NCI-H446 treated with DMSO at 0.1 percent for 48 hours (cell line): ENCODE data around the gene SCNN1A.

Experiments
- DNase-seq: peaks from one replicate; lab custom pipeline; 2025; lab: John Stamatoyannopoulos, UW

SCNN1A gene

GRCh38 chr12:6317693-6318439, 57.5 kb downstream of the SCNN1A start:
- no peak for DNase-seq

- no peak for DNase-seq
Measured at GRCh38 chr12:6316921-6317692, 58.3 kb downstream of the SCNN1A start.

DNA sequence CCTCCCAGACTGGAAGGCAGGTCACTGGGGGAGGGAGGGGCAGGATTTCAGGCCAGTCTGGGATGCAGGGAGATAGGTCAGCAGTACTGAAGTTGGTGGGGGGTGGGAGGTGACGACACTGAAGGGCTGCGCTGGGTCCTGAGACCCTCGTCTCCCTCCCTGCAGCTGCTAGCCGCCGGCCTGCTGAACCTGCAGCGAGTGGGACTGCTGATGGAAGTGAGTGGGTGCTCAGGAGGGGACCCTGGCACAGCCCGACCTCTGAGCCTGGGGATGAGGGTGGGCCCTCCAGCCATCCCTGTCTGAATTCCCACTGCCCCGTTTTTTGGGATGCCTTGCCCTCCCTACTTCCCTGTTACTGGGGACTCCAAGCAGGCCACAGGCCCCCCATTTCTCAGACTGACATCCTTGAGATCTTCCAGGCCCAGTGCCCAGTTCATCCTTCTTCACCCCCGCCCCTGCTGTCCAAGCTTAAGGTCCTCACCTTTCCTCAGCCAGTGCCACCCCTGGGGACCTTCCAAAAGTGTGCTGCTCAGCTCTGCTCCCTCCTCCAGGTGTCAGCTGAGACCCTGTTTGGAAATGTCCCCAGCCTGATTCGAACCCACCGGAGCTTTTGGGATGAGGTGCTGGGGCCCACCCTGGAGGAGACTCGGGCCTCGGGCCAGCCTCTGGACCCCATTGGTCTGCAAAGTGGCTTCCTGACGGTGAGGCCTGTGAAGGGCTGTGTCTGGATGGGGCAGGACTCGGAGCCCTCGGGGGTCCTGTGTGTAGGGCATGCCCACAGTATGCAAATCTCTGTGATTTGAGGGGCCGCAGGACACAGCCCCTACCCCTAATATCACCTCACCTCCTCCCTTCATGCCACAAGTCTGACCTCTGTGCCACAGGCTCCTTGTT, 59.4 kb downstream of the SCNN1A start:
- DNase-seq, result no peak

- DNase-seq, result no peak
Measured at GRCh38 chr12:6315184-6315583, 60.2 kb downstream of the SCNN1A start.

- no peak for DNase-seq
Measured at GRCh38 chr12:6314776-6315175, 60.6 kb downstream of the SCNN1A start.

GRCh38 chr12:6313326-6313940, 61.9 kb downstream of the SCNN1A start:
- no peak for DNase-seq

GRCh38 chr12:6312529-6313325, 62.6 kb downstream of the SCNN1A start:
- DNase-seq, result no peak

GRCh38 chr12:6311822-6312528, 63.4 kb downstream of the SCNN1A start:
- no peak for DNase-seq

DNA sequence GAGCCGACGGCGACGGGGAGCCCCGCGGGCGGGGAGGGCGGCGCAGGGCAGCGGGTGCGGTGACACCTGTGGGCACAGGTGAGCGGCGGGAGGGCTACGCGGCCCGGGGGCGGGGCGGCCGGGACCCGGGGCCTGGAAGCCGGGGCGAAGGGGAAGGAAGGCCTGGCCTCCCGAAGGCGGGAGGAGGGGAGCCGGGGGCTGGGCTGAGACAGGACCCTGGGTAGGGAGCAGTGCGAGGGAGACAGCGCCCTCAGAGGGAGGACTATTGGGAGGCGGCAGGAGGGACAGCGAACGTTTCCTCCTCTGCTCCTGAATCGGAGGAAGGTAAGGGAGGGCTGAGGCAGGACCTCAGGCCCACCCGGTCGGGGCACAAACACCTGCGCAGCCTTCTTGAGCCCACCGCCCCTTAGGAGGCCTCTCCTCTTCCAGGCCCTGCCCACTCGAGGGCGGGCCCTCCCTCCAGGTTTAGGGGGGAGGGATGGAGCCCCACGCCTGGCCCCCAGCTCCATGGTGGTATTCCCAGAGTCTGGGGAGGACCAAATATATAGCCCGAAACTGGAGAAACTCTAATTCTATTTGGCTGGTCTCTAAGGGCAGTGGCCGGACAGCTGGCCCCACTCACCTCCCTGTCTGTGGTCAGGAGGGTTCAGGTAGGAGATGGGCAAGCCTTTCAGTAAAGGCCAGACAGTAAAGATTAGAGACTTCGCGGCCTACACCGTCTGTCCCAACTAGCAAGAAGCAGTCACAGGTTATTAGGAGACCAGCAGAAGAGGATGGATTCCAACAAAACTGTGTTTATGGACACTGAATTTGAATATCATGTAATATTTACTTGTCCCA, 64.4 kb downstream of the SCNN1A start:
- no peak for DNase-seq

DNA sequence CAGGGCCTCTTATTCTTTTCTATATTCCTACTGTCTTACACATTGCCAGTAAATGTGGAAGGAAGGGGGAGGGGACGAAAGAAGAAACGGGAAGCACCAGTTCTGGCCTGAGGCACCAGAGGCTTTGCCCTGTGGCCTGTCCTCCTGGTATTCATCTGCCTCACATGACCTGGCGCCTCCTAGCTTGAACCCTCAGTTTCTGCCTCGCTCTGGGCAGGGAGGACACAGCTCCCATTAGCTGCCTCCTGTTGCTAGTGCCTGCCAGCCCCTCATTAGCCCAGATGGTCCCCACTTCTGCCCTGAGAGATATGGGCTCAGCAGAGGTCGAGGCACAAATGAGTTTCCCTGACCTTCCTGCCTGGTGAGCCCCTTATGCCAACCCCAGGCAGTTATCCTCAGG, 67.8 kb downstream of the SCNN1A start:
- DNase-seq, result no peak

GRCh38 chr12:6306599-6307220, 68.7 kb downstream of the SCNN1A start:
- no peak for DNase-seq

GRCh38 chr12:6306151-6306550, 69.2 kb downstream of the SCNN1A start:
- DNase-seq, result no peak

DNA sequence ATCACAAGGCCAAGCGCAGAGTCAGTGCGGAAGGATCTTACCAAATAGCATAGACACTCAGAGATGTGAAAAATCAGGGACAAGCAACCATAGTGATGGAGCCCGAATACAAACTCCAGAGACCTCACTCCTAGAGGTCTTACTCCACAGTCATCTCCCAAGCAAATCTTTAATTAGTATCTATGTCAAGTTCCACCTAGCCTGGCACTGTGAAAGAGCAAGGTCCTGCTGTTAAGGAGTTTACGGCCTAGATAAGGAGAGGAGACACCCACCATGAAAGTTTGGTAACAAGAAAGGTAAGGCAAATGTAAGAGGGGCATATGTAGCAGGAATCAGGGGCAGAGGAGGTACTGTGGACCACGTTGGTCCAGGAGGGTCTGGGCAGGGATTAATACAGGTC, 72.3 kb downstream of the SCNN1A start:
- no peak for DNase-seq

DNA sequence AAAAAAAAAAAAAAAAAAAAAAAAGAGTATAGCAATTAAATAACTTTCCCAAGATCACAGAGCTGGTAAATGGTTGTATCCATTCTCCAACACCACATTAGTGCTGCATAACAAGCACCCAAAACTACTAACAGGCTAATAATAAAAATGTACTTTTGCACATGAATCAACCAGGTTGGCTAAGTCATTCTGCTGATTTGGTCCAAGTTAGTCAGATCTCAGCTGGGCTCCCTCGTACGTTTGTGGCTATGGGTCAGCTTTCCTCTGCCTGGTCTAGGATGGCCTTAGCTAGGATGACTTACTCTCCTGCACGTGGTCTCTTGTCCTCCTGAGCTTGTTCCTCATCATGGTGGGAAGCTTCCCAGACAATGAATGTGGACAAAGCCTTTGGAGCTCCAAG, 72.7 kb downstream of the SCNN1A start:
- no peak for DNase-seq

GRCh38 chr12:6301721-6302120, 73.6 kb downstream of the SCNN1A start:
- no peak for DNase-seq

GRCh38 chr12:6297170-6297569, 78.2 kb downstream of the SCNN1A start:
- DNase-seq, result no peak
